Measurements from ENCODE around the gene IRAK1.

The IRAK1 gene

DNA sequence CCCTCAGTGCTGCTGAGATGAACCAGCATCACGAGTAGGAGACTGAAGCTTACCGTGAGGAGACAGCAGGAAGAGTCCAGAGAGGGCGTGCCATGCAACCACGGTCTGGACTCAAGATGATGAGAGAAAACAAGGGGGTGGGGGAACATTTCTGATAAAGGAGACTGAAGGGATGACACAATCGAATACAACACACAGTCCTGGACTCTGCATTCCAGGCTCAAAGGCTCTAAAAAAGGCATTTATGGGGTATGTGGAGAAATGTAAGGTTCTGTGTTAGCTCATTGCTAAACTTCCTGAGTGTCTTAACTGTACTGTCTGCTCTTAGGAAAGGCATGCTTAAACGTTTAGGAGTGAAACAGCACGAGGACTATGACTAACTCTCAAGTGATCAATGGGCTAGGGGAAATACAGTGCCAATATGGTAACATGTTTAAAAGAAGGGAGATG lies 20.6 kb upstream of the IRAK1 start:
- no peak for DNase-seq

DNA sequence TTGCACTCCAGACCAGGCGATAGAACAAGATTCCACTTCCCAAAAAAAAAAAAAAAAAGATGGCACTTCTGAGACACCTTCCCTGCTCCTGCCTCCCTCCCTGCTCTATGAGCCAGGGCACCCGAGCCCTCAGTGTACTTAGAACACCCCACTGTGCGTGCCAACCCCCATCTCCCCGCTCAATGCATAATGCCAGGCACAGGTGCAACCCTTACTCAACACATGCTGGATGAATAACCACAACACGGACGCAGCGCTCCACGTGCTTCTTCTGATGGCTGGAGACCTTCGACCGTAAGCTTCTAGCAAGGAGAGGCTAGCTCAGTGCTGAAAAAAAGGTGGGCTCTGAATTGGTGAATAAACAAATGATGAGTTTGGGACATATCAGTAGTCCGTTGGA lies 19.9 kb upstream of the IRAK1 start:
- no peak for DNase-seq

- DNase-seq = no peak
Observed at GRCh38 chrX:154038656-154039055, 19.0 kb upstream of the IRAK1 start.

GRCh38 chrX:154037754-154038153 lies 18.1 kb upstream of the IRAK1 start:
- DNase-seq = no peak

GRCh38 chrX:154036513-154036912 lies 16.8 kb upstream of the IRAK1 start:
- no peak for DNase-seq

DNA sequence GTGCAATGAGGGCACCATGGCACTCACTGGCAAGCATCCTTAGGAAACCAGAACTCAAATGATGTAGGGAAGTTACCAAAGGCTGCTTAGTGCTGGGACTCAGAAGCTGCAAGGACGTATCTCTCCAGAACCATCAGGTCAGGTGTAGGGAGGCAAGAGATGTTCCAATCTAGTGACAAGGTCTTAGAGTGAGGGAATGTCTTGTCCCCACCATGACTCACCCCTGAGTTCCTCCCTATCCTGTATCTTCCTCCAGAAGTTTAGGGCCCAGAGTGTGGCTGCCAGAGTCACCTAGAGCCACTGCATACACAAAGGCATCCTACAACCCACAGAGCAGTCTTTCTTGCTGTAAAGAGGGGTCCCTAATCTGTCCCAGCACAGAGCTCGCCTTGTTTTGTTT lies 14.1 kb upstream of the IRAK1 start:
- no peak for DNase-seq

- no peak for DNase-seq
Observed at GRCh38 chrX:154032653-154033052, 13.0 kb upstream of the IRAK1 start.

DNA sequence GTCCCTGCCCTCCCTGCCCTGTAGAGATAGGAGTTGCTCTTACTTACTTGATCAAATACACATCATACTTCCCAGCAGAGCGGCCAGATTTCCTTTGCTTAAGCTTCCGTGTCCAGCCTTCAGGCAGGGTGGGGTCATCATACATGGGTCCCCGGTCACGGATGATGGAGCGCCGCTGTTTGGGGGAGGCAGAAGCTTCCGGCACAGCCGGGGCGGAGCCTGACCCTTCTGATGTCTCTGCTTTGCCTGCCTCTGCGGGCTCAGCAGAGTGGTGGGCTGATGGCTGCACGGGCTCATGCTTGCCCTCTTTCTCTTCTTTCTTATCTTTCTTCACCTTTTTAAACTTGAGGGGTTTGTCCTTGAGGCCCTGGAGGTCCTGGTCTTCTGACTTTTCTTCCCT lies 12.5 kb upstream of the IRAK1 start:
- DNase-seq = no peak

DNA sequence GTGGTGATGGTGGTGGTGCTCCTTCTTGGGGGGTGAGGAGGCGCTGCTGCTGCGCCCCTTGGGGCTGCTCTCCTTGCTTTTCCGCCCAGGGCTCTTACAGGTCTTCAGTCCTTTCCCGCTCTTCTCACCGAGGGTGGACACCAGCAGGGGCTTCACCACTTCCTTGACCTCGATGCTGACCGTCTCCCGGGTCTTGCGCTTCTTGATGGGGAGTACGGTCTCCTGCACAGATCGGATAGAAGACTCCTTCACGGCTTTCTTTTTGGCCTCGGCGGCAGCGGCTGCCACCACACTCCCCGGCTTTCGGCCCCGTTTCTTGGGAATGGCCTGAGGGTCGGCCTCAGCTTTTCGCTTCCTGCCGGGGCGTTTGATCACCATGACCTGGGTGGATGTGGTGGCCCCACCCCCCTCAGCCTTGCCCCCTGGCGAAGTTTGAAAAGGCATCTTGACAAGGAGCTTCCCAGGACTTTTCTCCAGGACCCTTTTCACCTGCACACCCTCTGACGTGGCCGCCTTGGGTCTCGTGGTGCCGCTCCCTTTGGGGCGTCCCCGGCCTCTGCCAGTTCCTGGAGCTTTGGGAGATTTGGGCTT lies 11.1 kb upstream of the IRAK1 start:
- DNase-seq = no peak

GRCh38 chrX:154030266-154030665 lies 10.6 kb upstream of the IRAK1 start:
- DNase-seq = no peak

- no peak for DNase-seq
Observed at GRCh38 chrX:154029439-154029838, 9.7 kb upstream of the IRAK1 start.

GRCh38 chrX:154028502-154029184 lies 8.9 kb upstream of the IRAK1 start:
- no peak for DNase-seq

DNA sequence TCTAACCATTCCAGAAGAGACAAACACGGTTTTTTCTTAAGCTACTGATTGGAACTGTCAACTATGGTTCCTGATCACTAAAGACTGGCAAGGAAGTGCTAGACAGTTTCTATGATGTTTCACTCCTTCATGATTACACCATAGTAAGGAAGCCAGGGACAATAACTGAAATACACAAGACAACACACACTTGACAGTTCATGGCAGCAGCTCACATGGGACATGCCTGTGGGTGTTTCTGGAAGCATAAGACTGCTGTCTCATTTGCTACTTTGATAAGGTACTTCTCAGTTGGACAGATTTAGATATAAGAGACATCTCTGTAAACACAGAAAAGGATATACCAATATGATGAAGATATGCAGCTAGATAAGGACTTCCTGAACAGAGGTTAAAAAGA lies 8.3 kb upstream of the IRAK1 start:
- no peak for DNase-seq

- no peak for DNase-seq
Observed at GRCh38 chrX:154027022-154027402, 7.3 kb upstream of the IRAK1 start.

DNA sequence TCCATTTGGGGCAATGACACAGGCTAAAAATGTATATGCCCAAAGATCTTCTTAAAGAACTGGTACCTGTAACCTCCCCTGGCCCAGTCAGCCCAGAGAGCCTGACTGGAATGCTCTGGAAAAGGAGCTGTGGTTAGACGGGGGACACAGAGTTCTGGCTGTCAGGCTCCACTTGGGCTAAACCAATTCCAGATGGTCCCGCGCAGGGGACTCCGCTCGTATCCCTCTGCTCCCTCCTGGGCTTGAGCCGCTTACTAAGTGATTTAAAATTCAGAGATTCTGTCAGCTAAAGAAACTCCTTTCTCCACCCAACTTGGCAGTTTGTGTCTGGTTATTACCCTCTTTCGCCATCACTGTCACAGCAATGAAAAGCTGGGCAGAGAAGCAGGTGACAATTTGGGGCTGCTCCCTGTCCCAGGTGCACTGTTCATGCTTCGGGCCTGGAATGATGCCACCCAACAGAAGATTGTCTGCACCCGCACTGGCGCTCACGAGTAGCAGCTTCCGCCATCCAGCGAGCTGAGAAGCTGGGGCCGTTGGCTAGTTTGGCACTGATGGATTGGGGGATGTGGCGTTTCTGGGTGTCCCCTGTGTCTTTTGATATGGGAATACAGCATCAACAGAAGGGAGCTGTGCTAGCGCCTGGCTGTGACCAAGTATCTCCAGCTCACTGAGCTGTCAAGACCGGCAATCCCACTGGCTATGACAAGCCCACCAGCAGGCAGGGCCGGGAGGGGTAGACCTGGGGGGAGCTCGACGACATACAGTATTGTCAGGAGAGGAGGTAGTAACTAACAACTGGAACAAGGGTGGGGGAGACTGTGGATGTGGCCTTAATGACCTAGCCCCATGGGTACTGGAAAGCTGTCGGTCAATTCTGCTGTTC lies 6.7 kb upstream of the IRAK1 start:
- no peak for DNase-seq

GRCh38 chrX:154025230-154025629 lies 5.5 kb upstream of the IRAK1 start:
- DNase-seq = no peak

- DNase-seq = no peak
Observed at GRCh38 chrX:154024271-154024670, 4.6 kb upstream of the IRAK1 start.

DNA sequence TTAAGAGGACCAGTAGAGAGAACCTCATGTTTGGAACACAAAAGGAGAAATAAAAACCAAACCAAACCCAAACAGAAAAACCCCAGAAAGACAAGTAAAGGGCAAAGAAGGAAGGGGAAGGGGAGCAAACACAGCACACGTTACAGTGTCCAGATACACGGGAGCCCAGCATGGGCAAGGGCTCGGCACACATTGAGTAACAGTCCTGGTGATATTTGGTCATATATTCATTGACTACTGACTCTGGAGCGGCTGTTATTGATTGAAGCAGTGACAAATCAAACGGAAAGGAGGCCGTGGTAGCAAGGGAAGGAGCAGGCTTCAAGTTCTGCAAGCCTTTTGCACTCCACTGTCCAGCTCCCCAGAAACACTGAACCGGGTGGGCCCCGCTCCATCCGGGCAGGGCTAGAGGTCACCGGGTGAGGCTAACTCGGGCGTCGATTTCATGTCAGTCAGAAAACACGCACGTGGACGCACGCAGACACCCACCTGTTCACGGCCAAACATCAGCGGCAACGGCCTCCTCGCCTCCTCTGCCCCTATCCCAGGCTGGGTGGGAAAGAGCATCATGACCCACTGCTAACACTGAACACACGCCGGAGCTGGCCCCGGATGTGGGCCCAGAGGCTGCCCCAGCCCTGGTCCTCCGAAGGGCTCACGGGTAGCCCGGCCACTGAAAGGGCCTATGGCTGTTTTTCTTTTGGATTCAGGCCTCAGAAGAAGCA lies 3.7 kb upstream of the IRAK1 start:
- DNase-seq = no peak

DNA sequence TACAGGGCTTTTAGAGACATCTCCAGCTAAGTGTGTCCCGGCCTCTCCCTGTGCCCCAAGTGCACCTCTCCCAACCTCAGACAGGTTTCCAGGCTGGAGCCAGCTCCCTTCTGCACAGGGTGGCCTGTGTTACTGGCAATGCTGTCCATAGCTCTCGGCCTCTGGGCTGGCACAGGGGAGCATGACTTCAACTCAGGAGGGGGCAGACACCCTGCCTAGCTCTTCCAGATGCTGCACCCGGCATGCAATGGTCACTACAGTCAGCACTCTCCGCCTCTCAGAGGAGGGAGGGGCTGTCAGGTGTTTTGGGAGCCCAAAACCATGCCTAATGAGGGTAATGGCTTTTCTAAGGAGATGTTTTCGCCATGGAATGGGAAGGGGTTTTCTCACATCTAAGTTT lies 2.4 kb upstream of the IRAK1 start:
- no peak for DNase-seq

GRCh38 chrX:154021131-154021611 lies 1.5 kb upstream of the IRAK1 start:
- no peak for DNase-seq

GRCh38 chrX:154020536-154021115 lies 924 bp upstream of the IRAK1 start:
- no peak for DNase-seq

GRCh38 chrX:154019061-154019621 lies 561 bp downstream of the IRAK1 start:
- DNase-seq = peak; percentile 20

Data from stimulated activated CD4-positive, alpha-beta T cell treated with anti-CD3 and anti-CD28 coated beads, Interleukin-4, amount 100 ng/mL, for 1 hour (primary cell).